H9 (cell line): ENCODE data around the gene SLC9A9. TPM values are rescaled to one million over a fixed set of nuclear protein-coding genes. Genes with fewer than 3 reads are reported as not detected.

Source experiments
- DNase-seq: peaks from one replicate; pipeline ENCODE4 v3.0.0-alpha.2; 2017
- H2AFZ ChIP-seq: one replicate; pipeline ENCODE4 v1.6.1; 2013; ENCODE audit warnings: mild to moderate bottlenecking, low read length, control low read depth, moderate library complexity
- H2AK5ac ChIP-seq: 2 replicates; pipeline ENCODE4 v1.6.1; 2013; ENCODE audit warnings: low read length, control low read depth, mixed read lengths; ENCODE audit not compliant: insufficient read length
- H2BK120ac ChIP-seq: one replicate; pipeline ENCODE4 v1.6.1; 2013; ENCODE audit warnings: low read depth, mild to moderate bottlenecking, low read length, control low read depth, inconsistent platforms; ENCODE audit not compliant: poor library complexity, severe bottlenecking
- H2BK12ac ChIP-seq: 2 replicates; pipeline ENCODE4 v1.6.1; 2013; ENCODE audit warnings: low read length, control low read depth, mixed read lengths, low read depth; ENCODE audit not compliant: insufficient read length
- H2BK15ac ChIP-seq: 2 replicates; pipeline ENCODE4 v1.6.1; 2013; ENCODE audit warnings: low read depth, low read length, control low read depth
- H2BK20ac ChIP-seq: one replicate; pipeline ENCODE4 v1.6.1; 2013; ENCODE audit warnings: low read depth, mild to moderate bottlenecking, low read length, control low read depth, inconsistent platforms; ENCODE audit not compliant: poor library complexity, severe bottlenecking
- H2BK5ac ChIP-seq: 2 replicates; pipeline ENCODE4 v1.6.1; 2013; ENCODE audit warnings: low read length, control low read depth, mixed read lengths; ENCODE audit not compliant: insufficient read length
- H3K14ac ChIP-seq: 2 replicates; pipeline ENCODE4 v1.6.1; 2013; ENCODE audit warnings: low read length, control low read depth; ENCODE audit not compliant: insufficient read depth
- H3K18ac ChIP-seq: 2 replicates; pipeline ENCODE4 v1.6.1; 2013; ENCODE audit warnings: low read depth, mild to moderate bottlenecking, mixed read lengths, low read length, control low read depth; ENCODE audit not compliant: insufficient read length
- H3K23ac ChIP-seq: 2 replicates; pipeline ENCODE4 v1.6.1; 2013; ENCODE audit warnings: low read length, control low read depth, mixed read lengths, low read depth; ENCODE audit not compliant: insufficient read length
- H3K23me2 ChIP-seq: 2 replicates; pipeline ENCODE4 v1.6.1; 2013; ENCODE audit warnings: low read depth, mild to moderate bottlenecking, mixed read lengths, low read length, control low read depth; ENCODE audit not compliant: insufficient read length, poor library complexity, severe bottlenecking
- H3K27ac ChIP-seq: 2 replicates; pipeline ENCODE4 v1.5.1; 2013; ENCODE audit warnings: low read length, control low read depth, mixed read lengths, low read depth; ENCODE audit not compliant: insufficient read length
- H3K27me3 ChIP-seq: 2 replicates; pipeline ENCODE4 v1.6.1; 2013; ENCODE audit warnings: low read length, control low read depth, inconsistent platforms; ENCODE audit not compliant: insufficient read depth
- H3K4ac ChIP-seq: 2 replicates; pipeline ENCODE4 v1.6.1; 2013; ENCODE audit warnings: low read depth, mild to moderate bottlenecking, control low read depth, inconsistent platforms, low read length, moderate library complexity
- H3K4me1 ChIP-seq: 2 replicates; pipeline ENCODE4 v1.6.1; 2013; ENCODE audit warnings: low read length, control low read depth, inconsistent platforms; ENCODE audit not compliant: insufficient read depth
- H3K4me2 ChIP-seq: 2 replicates; pipeline ENCODE4 v1.6.1; 2013; ENCODE audit warnings: low read length, control low read depth, mixed read lengths; ENCODE audit not compliant: insufficient read length, insufficient read depth
- H3K56ac ChIP-seq: 2 replicates; pipeline ENCODE4 v1.6.1; 2013; ENCODE audit warnings: low read depth, mild to moderate bottlenecking, mixed read lengths, low read length, control low read depth; ENCODE audit not compliant: insufficient read length
- H3K79me1 ChIP-seq: 2 replicates; pipeline ENCODE4 v1.6.1; 2013; ENCODE audit warnings: low read depth, mild to moderate bottlenecking, moderate library complexity, low read length, control low read depth, inconsistent platforms; ENCODE audit not compliant: insufficient read depth, poor library complexity, severe bottlenecking
- H3K79me2 ChIP-seq: 2 replicates; pipeline ENCODE4 v1.6.1; 2013; ENCODE audit warnings: low read length, control low read depth, inconsistent platforms; ENCODE audit not compliant: insufficient read depth
- H3K9ac ChIP-seq: 2 replicates; pipeline ENCODE4 v1.6.1; 2013; ENCODE audit warnings: low read length, control low read depth, mixed read lengths; ENCODE audit not compliant: insufficient read length; ENCODE audit errors: extremely low read depth
- H3K9me3 ChIP-seq: one replicate; pipeline ENCODE4 v1.6.1; 2013; ENCODE audit warnings: low read depth, low read length, inconsistent platforms; ENCODE audit not compliant: control insufficient read depth
- H3T11ph ChIP-seq: one replicate; pipeline ENCODE4 v1.6.1; 2013; ENCODE audit warnings: mild to moderate bottlenecking, low read length, control low read depth, inconsistent platforms
- H4K20me1 ChIP-seq: one replicate; pipeline ENCODE4 v1.6.1; 2013; ENCODE audit not compliant: control insufficient read depth, insufficient read length, insufficient read depth
- H4K5ac ChIP-seq: 2 replicates; pipeline ENCODE4 v1.6.1; 2013; ENCODE audit warnings: low read depth, mild to moderate bottlenecking, mixed read lengths, low read length, control low read depth; ENCODE audit not compliant: insufficient read length
- H4K8ac ChIP-seq: replicated peaks from 2 replicates; pipeline ENCODE4 v1.6.1; 2013; ENCODE audit warnings: low read length, control low read depth, mixed read lengths, low read depth; ENCODE audit not compliant: insufficient read length
- H4K91ac ChIP-seq: 2 replicates; pipeline ENCODE4 v1.6.1; 2013; ENCODE audit warnings: low read depth, mild to moderate bottlenecking, moderate library complexity, mixed read lengths, low read length, control low read depth; ENCODE audit not compliant: insufficient read length
- H3K27ac Mint-ChIP-seq, 3 experiments: 2 replicates in 2 of 3; 3 replicates in 1 of 3; pipeline ENCODE4 v1.8.0; 2020 to 2021; ENCODE audit warnings: mixed read lengths in 3 of 3, mild to moderate bottlenecking in 1 of 3, moderate library complexity in 1 of 3
- H3K27me3 Mint-ChIP-seq: 2 replicates; pipeline ENCODE4 v1.8.0; 2021; ENCODE audit warnings: low read depth, mild to moderate bottlenecking, moderate library complexity, mixed read lengths
- H3K36me3 Mint-ChIP-seq, 3 experiments: 2 replicates in 2 of 3; 3 replicates in 1 of 3; pipeline ENCODE4 v1.8.0; 2020 to 2021; ENCODE audit warnings: low read depth in 3 of 3, mixed read lengths in 3 of 3; ENCODE audit not compliant: insufficient read depth in 1 of 3
- H3K4me1 Mint-ChIP-seq, 2 experiments: 2 replicates each; pipeline ENCODE4 v1.8.0; 2020; ENCODE audit warnings: mixed read lengths in 2 of 2
- H3K4me3 Mint-ChIP-seq, 2 experiments: 2 replicates in 1 of 2; 3 replicates in 1 of 2; pipeline ENCODE4 v1.8.0; 2020 to 2021; ENCODE audit warnings: mild to moderate bottlenecking in 2 of 2, mixed read lengths in 2 of 2, moderate library complexity in 1 of 2
- H3K9me3 Mint-ChIP-seq, 2 experiments: 2 replicates in 1 of 2; 3 replicates in 1 of 2; pipeline ENCODE4 v1.8.0; 2020; ENCODE audit warnings: mild to moderate bottlenecking in 2 of 2, mixed read lengths in 2 of 2, moderate library complexity in 1 of 2
- WGBS: extraction: QIAGEN DNeasy Blood & Tissue Kit; methylation state at CpG from one replicate; pipeline ENCODE4 v1.1.7; 2013; ENCODE audit warnings: missing lambda C conversion rate, low lambda C conversion rate, mixed read lengths; ENCODE audit not compliant: insufficient read length; ENCODE audit errors: extremely low coverage; 5-methylcytosine and 5-hydroxymethylcytosine counted together
- total RNA-seq: library from RNA; stranded (reverse); gene quantifications from 2 replicates; pipeline ENCODE4 v1.2.1, GENCODE V29; 2021
- TF ChIP-seq, protein P1 (sequence below): fragments of 200-600 bp; sonication (generic); conservative IDR thresholded peaks from 3 replicates; pipeline ENCODE4 v1.8.0; 2021; ENCODE audit warnings: antibody characterized with exemption, mild to moderate bottlenecking

SLC9A9 gene
- total RNA-seq, 1 experiment from 2014 or later = 0.35 TPM

DNA sequence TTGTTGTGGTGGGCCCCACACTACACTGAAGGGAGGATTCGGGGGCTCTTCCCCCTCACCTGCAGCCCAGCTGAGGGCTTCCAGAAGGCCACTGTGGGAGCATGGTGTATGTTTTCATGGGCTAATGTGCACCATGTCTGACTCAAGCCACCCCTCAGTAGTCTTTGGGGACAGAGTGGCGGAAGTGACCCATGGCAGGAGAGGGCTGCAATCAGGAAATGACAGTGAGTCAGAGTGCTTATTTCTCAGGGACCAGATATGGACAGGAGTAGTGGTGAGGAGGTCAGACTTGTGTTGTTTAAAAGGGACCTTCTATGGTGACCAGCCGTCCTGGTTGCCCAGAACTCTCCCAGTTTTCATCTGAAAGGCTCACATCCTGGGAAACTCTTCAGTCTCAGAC lies 32.8 kb upstream of the SLC9A9 start:
- Histone ChIP-seq H3K14ac (no peak overlapping the region), H3K79me2 (no peaks in the 10 kb centered on the region), H3K18ac (no peak overlapping the region), H3K23me2 (no peaks in the 10 kb centered on the region), H3K27ac (no peak overlapping the region), H2BK120ac (no peak overlapping the region), H4K8ac (no peak overlapping the region), H3K23ac (no peak overlapping the region), H3T11ph (no peak overlapping the region), H2BK20ac (no peak overlapping the region), H4K91ac (no peak overlapping the region), H3K27me3 (no peaks in the 10 kb centered on the region), H2AK5ac (no peak overlapping the region), H2AFZ (no peak overlapping the region), H3K56ac (no peak overlapping the region), H3K9ac (no peak overlapping the region), H4K20me1 (no peaks in the 10 kb centered on the region), H3K4me1 (no peaks in the 10 kb centered on the region), H3K4me2 (no peak overlapping the region), H2BK15ac (no peak overlapping the region), H3K79me1 (no peaks in the 10 kb centered on the region), H4K5ac (no peak overlapping the region), H3K9me3 (no peaks in the 10 kb centered on the region), H2BK12ac (no peak overlapping the region), H2BK5ac (no peak overlapping the region), H3K4ac (no peak overlapping the region)
- peaks cover 1 to 3% of the 10 kb centered on the region in 2 experiments; a peak in 3 of 5 replicates for H3K9me3 Mint-ChIP-seq
- H3K36me3 Mint-ChIP-seq = peaks cover 0 to 2% (median 0%) of the 10 kb centered on the region in 3 experiments; a peak in 1 of 7 replicates
- no peak overlapping the region for H3K27ac Mint-ChIP-seq
- TF ChIP-seq, protein P1, sequence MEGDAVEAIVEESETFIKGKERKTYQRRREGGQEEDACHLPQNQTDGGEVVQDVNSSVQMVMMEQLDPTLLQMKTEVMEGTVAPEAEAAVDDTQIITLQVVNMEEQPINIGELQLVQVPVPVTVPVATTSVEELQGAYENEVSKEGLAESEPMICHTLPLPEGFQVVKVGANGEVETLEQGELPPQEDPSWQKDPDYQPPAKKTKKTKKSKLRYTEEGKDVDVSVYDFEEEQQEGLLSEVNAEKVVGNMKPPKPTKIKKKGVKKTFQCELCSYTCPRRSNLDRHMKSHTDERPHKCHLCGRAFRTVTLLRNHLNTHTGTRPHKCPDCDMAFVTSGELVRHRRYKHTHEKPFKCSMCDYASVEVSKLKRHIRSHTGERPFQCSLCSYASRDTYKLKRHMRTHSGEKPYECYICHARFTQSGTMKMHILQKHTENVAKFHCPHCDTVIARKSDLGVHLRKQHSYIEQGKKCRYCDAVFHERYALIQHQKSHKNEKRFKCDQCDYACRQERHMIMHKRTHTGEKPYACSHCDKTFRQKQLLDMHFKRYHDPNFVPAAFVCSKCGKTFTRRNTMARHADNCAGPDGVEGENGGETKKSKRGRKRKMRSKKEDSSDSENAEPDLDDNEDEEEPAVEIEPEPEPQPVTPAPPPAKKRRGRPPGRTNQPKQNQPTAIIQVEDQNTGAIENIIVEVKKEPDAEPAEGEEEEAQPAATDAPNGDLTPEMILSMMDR = no peak
- peaks cover 5 to 8% of the 10 kb centered on the region in 2 experiments for H3K4me1 Mint-ChIP-seq
- DNase-seq = no peak
- no peaks in the 10 kb centered on the region for H3K27me3 Mint-ChIP-seq
- no CpG with 5 or more reads among the region's 3 CpGs for WGBS
- no peak overlapping the region for H3K4me3 Mint-ChIP-seq
